ENCODE results near the gene FREM3. TPM values are rescaled to one million over a fixed set of nuclear protein-coding genes. Genes with fewer than 3 reads are reported as not detected.

The FREM3 gene
- total and polyA plus RNA-seq, 2 donors from 2014 or later = 0.06 TPM; not detected in 1

- Histone ChIP-seq H3K36me3 (ENCODE audit: control insufficient read depth in 2 of 3, insufficient read depth in 3 of 3, low read length in 3 of 3) (no peaks in the 10 kb centered on the region), H3K4me1 (ENCODE audit: control insufficient read depth in 2 of 3, insufficient read depth in 2 of 3, low read depth in 1 of 3, low read length in 3 of 3) (no peaks in the 10 kb centered on the region), H3K27ac (ENCODE audit: low read depth in 2 of 2, low read length in 2 of 2) (no peak overlapping the region), H3K9me3 (ENCODE audit: control insufficient read depth in 2 of 3, insufficient read depth in 1 of 3, low read length in 3 of 3) (no peaks in the 10 kb centered on the region), H3K4me3 (ENCODE audit: low read length in 3 of 3) (no peak overlapping the region), H3K9ac (ENCODE audit: low read length in 3 of 3) (no peak overlapping the region), H3K27me3 (ENCODE audit: control insufficient read depth, insufficient read depth, low read length) (no peaks in the 10 kb centered on the region)
- no peak for TF ChIP-seq CTCF (IDR thresholded peaks at IDR 0.05; ENCODE audit: borderline replicate concordance, extremely low read depth, insufficient read depth)
- FAIRE-seq (no peak), DNase-seq (no peak)
- intact Hi-C loops (cut with DNase I) = no loop called here
Measured at GRCh38 chr4:143623896-143624295, 76.6 kb downstream of the FREM3 start.

GRCh38 chr4:143618811-143619210 lies 81.7 kb downstream of the FREM3 start:
- Histone ChIP-seq H3K4me3 (ENCODE audit: low read length in 3 of 3) (no peak overlapping the region), H3K4me1 (ENCODE audit: control insufficient read depth in 2 of 3, insufficient read depth in 2 of 3, low read depth in 1 of 3, low read length in 3 of 3) (no peaks in the 10 kb centered on the region), H3K27ac (ENCODE audit: low read depth in 2 of 2, low read length in 2 of 2) (no peak overlapping the region), H3K9ac (ENCODE audit: low read length in 3 of 3) (no peak overlapping the region), H3K27me3 (ENCODE audit: control insufficient read depth, insufficient read depth, low read length) (no peaks in the 10 kb centered on the region), H3K36me3 (ENCODE audit: control insufficient read depth in 2 of 3, insufficient read depth in 3 of 3, low read length in 3 of 3) (no peaks in the 10 kb centered on the region), H3K9me3 (ENCODE audit: control insufficient read depth in 2 of 3, insufficient read depth in 1 of 3, low read length in 3 of 3) (no peaks in the 10 kb centered on the region)
- intact Hi-C loops (cut with DNase I) = no loop called here
- DNase-seq (peak in 2 of 5 donors; percentile 16 to 21), FAIRE-seq (no peak)
- TF ChIP-seq CTCF (IDR thresholded peaks at IDR 0.05; ENCODE audit: borderline replicate concordance, extremely low read depth, insufficient read depth) = no peak

- DNase-seq = no peak
- Histone ChIP-seq H3K4me3 (ENCODE audit: low read length in 3 of 3) (no peak overlapping the region), H3K36me3 (ENCODE audit: control insufficient read depth in 2 of 3, insufficient read depth in 3 of 3, low read length in 3 of 3) (no peaks in the 10 kb centered on the region), H3K9ac (ENCODE audit: low read length in 3 of 3) (no peak overlapping the region), H3K27ac (ENCODE audit: low read depth in 2 of 2, low read length in 2 of 2) (no peak overlapping the region), H3K4me1 (ENCODE audit: control insufficient read depth in 2 of 3, insufficient read depth in 2 of 3, low read depth in 1 of 3, low read length in 3 of 3) (no peaks in the 10 kb centered on the region), H3K9me3 (ENCODE audit: control insufficient read depth in 2 of 3, insufficient read depth in 1 of 3, low read length in 3 of 3) (no peaks in the 10 kb centered on the region), H3K27me3 (ENCODE audit: control insufficient read depth, insufficient read depth, low read length) (no peaks in the 10 kb centered on the region)
- FAIRE-seq = no peak
- intact Hi-C loops (cut with DNase I) = no loop called here
- TF ChIP-seq CTCF (IDR thresholded peaks at IDR 0.05; ENCODE audit: borderline replicate concordance, extremely low read depth, insufficient read depth) = no peak
Measured at GRCh38 chr4:143617994-143618679, 82.3 kb downstream of the FREM3 start.

GRCh38 chr4:143616771-143617170 lies 83.7 kb downstream of the FREM3 start:
- H3K27me3 ChIP-seq (ENCODE audit: control insufficient read depth, insufficient read depth, low read length) = no peaks in the 10 kb centered on the region
- H3K27ac ChIP-seq (ENCODE audit: low read depth in 2 of 2, low read length in 2 of 2) = no peak overlapping the region
- no peaks in the 10 kb centered on the region for H3K4me1 ChIP-seq (ENCODE audit: control insufficient read depth in 2 of 3, insufficient read depth in 2 of 3, low read depth in 1 of 3, low read length in 3 of 3)
- H3K9me3 ChIP-seq (ENCODE audit: control insufficient read depth in 2 of 3, insufficient read depth in 1 of 3, low read length in 3 of 3) = no peaks in the 10 kb centered on the region
- DNase-seq = no peak
- H3K4me3 ChIP-seq (ENCODE audit: low read length in 3 of 3) = no peak overlapping the region
- FAIRE-seq = no peak
- H3K9ac ChIP-seq (ENCODE audit: low read length in 3 of 3) = no peak overlapping the region
- H3K36me3 ChIP-seq (ENCODE audit: control insufficient read depth in 2 of 3, insufficient read depth in 3 of 3, low read length in 3 of 3) = no peaks in the 10 kb centered on the region
- TF ChIP-seq CTCF (IDR thresholded peaks at IDR 0.05; ENCODE audit: borderline replicate concordance, extremely low read depth, insufficient read depth) = no peak
- intact Hi-C loops (cut with DNase I) = no loop called here
